NCI-H526 (cell line): ENCODE measurements around the gene XYLT1.

Source experiments
- DNase-seq, 2 experiments: peaks; one replicate each; lab custom pipeline; 2025; lab: John Stamatoyannopoulos, UW

The XYLT1 gene

GRCh38 chr16:17286443-17286842, 184.3 kb downstream of the XYLT1 start:
- no peak for DNase-seq

GRCh38 chr16:17283016-17283415, 187.7 kb downstream of the XYLT1 start:
- DNase-seq, result no peak

GRCh38 chr16:17282247-17282646, 188.5 kb downstream of the XYLT1 start:
- DNase-seq, result no peak

- DNase-seq, result no peak
Measured at GRCh38 chr16:17281052-17281451, 189.7 kb downstream of the XYLT1 start.

GRCh38 chr16:17278988-17279387, 191.8 kb downstream of the XYLT1 start:
- no peak for DNase-seq

- DNase-seq, result peak in 1 of 2 experiments; percentile 30
Measured at GRCh38 chr16:17277981-17278381, 192.8 kb downstream of the XYLT1 start.

- no peak for DNase-seq
Measured at GRCh38 chr16:17276610-17277009, 194.2 kb downstream of the XYLT1 start.

GRCh38 chr16:17276010-17276530, 194.7 kb downstream of the XYLT1 start:
- no peak for DNase-seq

GRCh38 chr16:17275076-17276009, 195.4 kb downstream of the XYLT1 start:
- DNase-seq, result no peak

GRCh38 chr16:17273142-17273561, 197.6 kb downstream of the XYLT1 start:
- DNase-seq, result no peak

- DNase-seq, result no peak
Measured at GRCh38 chr16:17272716-17273115, 198.0 kb downstream of the XYLT1 start.

GRCh38 chr16:17271687-17272086, 199.1 kb downstream of the XYLT1 start:
- no peak for DNase-seq

- no peak for DNase-seq
Measured at GRCh38 chr16:17270683-17271109, 200.1 kb downstream of the XYLT1 start.

GRCh38 chr16:17270111-17270510, 200.6 kb downstream of the XYLT1 start:
- DNase-seq, result no peak

- no peak for DNase-seq
Measured at GRCh38 chr16:17269439-17269838, 201.3 kb downstream of the XYLT1 start.

GRCh38 chr16:17266608-17267313, 204.0 kb downstream of the XYLT1 start:
- peak in 1 of 2 experiments; percentile 30 for DNase-seq

- no peak for DNase-seq
Measured at GRCh38 chr16:17265154-17265553, 205.6 kb downstream of the XYLT1 start.

- DNase-seq, result no peak
Measured at GRCh38 chr16:17261197-17261858, 209.4 kb downstream of the XYLT1 start.

- DNase-seq, result no peak
Measured at GRCh38 chr16:17260276-17260849, 210.4 kb downstream of the XYLT1 start.

GRCh38 chr16:17259751-17260270, 210.9 kb downstream of the XYLT1 start:
- no peak for DNase-seq

- DNase-seq, result no peak
Measured at GRCh38 chr16:17258848-17259713, 211.7 kb downstream of the XYLT1 start.
